ENCODE data around the gene CENPX.

The CENPX gene

DNA sequence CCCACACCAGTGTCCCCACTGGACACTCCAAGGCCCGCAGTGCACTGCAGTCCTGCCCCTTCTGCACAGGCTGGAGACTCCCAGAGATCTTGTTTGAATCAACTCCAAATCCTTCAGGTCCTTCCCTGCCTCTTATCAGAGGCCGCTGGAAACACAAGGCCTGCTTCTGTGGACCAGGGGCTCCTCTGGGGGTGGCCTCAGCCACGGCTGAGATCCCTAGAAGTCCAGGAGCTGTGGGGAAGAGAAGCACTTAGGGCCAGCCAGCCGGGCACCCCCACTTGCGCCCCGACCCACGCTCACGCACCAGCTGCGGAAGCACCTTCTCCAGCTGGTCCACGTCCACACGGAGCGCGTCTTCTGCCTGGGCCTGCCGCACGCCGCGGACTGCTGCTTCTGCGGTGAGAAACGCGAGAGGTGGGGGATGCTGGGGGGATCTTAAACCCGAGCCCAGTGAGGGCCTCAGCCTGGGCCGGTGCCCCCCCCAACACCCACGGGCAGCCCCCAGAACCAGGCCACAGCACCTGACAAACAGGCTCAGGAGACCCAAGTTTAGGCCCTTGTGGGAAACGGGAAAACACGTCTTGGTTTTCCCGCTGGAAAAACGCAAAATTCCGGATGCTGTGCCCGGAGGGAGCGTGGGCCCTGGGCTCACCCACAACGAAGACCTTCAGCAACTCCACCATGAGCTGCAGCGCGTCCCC, 3.5 kb downstream of the CENPX start:
- Histone ChIP-seq H2BK15ac (ENCODE audit: low read length) (no peak overlapping the region), H3K9ac (ENCODE audit: low read depth, low read length, poor library complexity) (peak overlapping the region; percentile 21), H3K14ac (ENCODE audit: low read length) (no peak overlapping the region), H3K4me2 (ENCODE audit: insufficient read depth, low read length, poor library complexity, severe bottlenecking) (no peak overlapping the region), H2AFZ (ENCODE audit: low read length) (no peak overlapping the region), H4K8ac (ENCODE audit: low read depth, low read length) (no peak overlapping the region), H2AK5ac (ENCODE audit: low read depth, low read length) (peak overlapping the region; percentile 53), H2BK5ac (ENCODE audit: low read length) (no peak overlapping the region), H3K4me1 (ENCODE audit: control insufficient read depth in 2 of 2, insufficient read depth in 1 of 2, low read depth in 1 of 2, low read length in 2 of 2) (peaks cover 8 to 16% of the 10 kb centered on the region in 2 donors), H3K27me3 (ENCODE audit: control insufficient read depth in 3 of 3, insufficient read depth in 3 of 3, low read depth in 1 of 3, low read length in 3 of 3) (no peaks in the 10 kb centered on the region), H4K91ac (ENCODE audit: low read depth, low read length, poor library complexity) (no peak overlapping the region), H2BK120ac (ENCODE audit: low read depth, low read length) (peak overlapping the region; percentile 61), H3K9me3 (replicated peaks in 1 of 2; ENCODE audit: control insufficient read depth in 2 of 2, insufficient read depth in 1 of 2, low read depth in 1 of 2, low read length in 2 of 2) (no peaks in the 10 kb centered on the region), H3K36me3 (replicated peaks in 1 of 2; ENCODE audit: control insufficient read depth in 2 of 2, insufficient read depth in 2 of 2, low read length in 2 of 2) (peaks cover 6 to 27% of the 10 kb centered on the region in 2 donors), H3K4me3 (ENCODE audit: low read length in 2 of 2) (no peak overlapping the region), H3K27ac (replicated peaks; ENCODE audit: low read length) (no peak overlapping the region), H3K79me1 (ENCODE audit: low read depth, low read length) (peaks cover 26% of the 10 kb centered on the region), H3K23ac (ENCODE audit: low read depth, low read length, poor library complexity) (peak overlapping the region; percentile 55), H3K4ac (ENCODE audit: low read length) (peak overlapping the region; percentile 10), H2BK12ac (ENCODE audit: low read length) (no peak overlapping the region), H3K18ac (ENCODE audit: low read length) (no peak overlapping the region)
- no CpG with 5 or more reads among the region's 33 CpGs for WGBS, 2 donors (ENCODE audit: extremely low coverage in 2 of 2, insufficient read length in 2 of 2, insufficient replicate concordance in 1 of 2)
- DNase-seq (ENCODE audit: low spot score): no peak

DNA sequence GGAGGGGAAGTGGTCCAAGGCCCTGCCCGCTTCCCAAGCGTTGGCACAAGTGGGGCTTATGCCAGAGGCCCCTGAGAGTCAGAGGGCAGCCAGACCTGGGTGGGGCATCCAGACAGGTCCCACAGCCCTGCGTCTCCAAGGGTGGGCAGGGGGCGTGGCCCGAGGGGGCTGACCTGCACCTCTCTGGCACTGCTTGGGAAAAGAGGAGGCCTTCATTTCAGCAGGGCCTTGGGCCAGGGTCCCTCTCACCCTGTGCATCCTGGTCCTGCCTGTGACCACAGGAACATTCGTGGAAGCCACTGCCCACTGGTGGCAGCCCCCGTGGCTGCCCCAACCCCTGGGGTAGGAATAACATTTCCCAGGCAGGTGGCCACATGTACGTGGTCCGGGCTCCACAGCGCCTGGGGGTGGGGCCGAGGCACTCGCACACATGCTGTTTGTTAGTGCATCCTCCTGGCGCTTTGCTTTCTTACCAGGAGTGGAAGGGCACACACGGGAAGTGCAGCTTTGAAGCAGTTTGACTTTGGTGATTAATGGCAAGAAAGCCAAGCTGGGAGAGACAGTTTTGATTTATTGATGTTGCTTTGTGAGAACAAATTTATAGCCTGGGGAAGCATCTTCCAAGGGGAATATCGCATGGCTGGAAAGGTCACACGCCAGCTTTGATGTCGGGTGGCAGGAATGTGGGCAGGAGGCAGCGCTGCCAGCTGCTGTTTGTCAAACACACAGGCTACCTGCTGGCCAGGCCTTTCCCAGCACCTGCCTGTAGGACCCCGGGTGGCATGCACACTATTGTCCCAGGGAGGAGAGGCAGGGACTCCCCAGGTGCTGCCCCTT, 4.3 kb downstream of the CENPX start:
- Histone ChIP-seq H3K4me1 (ENCODE audit: control insufficient read depth in 2 of 2, insufficient read depth in 1 of 2, low read depth in 1 of 2, low read length in 2 of 2) (peaks cover 4 to 10% of the 10 kb centered on the region in 2 donors), H2AFZ (ENCODE audit: low read length) (no peak overlapping the region)

DNA sequence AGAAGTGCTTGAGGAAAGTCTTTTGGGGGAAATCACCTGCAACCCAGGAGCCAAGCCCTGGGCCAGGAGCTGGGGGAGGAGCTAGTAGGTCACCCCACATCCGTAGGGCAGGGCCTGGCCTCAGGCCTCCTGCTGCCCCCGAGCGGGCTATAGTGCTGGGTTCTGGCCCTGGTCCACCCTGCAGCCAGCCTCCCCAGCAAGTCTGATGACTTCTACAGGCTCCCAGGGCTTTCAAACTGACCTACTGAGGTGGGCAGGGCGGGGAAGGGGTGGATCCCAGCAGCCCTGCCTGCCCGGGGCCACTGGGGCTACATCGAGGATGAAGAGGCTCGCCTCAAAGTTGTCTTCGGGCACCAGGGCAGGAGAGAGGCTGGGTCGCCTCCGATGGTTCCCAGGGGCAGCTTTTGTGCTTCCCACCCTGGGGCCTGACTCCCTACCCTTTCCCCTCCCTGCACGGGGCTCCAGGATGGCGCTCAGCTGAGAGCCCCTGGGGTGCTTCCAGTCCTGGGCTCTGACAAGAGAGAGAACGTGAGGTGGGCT, 5.0 kb downstream of the CENPX start:
- Histone ChIP-seq H3K9ac (ENCODE audit: low read depth, low read length, poor library complexity) (no peak overlapping the region), H3K14ac (ENCODE audit: low read length) (no peak overlapping the region), H2AK5ac (ENCODE audit: low read depth, low read length) (no peak overlapping the region), H3K4me1 (ENCODE audit: control insufficient read depth in 2 of 2, insufficient read depth in 1 of 2, low read depth in 1 of 2, low read length in 2 of 2) (peaks cover 4 to 16% of the 10 kb centered on the region in 2 donors), H3K4me2 (ENCODE audit: insufficient read depth, low read length, poor library complexity, severe bottlenecking) (no peak overlapping the region), H2BK12ac (ENCODE audit: low read length) (no peak overlapping the region), H2BK120ac (ENCODE audit: low read depth, low read length) (no peak overlapping the region), H2BK15ac (ENCODE audit: low read length) (no peak overlapping the region), H3K79me1 (ENCODE audit: low read depth, low read length) (peaks cover 25% of the 10 kb centered on the region), H4K91ac (ENCODE audit: low read depth, low read length, poor library complexity) (no peak overlapping the region), H3K18ac (ENCODE audit: low read length) (no peak overlapping the region), H2BK5ac (ENCODE audit: low read length) (no peak overlapping the region), H3K4me3 (ENCODE audit: low read length in 2 of 2) (no peak overlapping the region), H3K4ac (ENCODE audit: low read length) (no peak overlapping the region), H3K27ac (replicated peaks; ENCODE audit: low read length) (no peak overlapping the region), H3K36me3 (replicated peaks in 1 of 2; ENCODE audit: control insufficient read depth in 2 of 2, insufficient read depth in 2 of 2, low read length in 2 of 2) (peaks cover 6 to 27% of the 10 kb centered on the region in 2 donors), H3K23ac (ENCODE audit: low read depth, low read length, poor library complexity) (no peak overlapping the region), H4K8ac (ENCODE audit: low read depth, low read length) (no peak overlapping the region), H2AFZ (ENCODE audit: low read length) (no peak overlapping the region), H3K27me3 (ENCODE audit: control insufficient read depth in 3 of 3, insufficient read depth in 3 of 3, low read depth in 1 of 3, low read length in 3 of 3) (no peaks in the 10 kb centered on the region), H3K9me3 (replicated peaks in 1 of 2; ENCODE audit: control insufficient read depth in 2 of 2, insufficient read depth in 1 of 2, low read depth in 1 of 2, low read length in 2 of 2) (no peaks in the 10 kb centered on the region)
- no CpG with 5 or more reads among the region's 13 CpGs for WGBS, 2 donors (ENCODE audit: extremely low coverage in 2 of 2, insufficient read length in 2 of 2, insufficient replicate concordance in 1 of 2)
- DNase-seq (ENCODE audit: low spot score): no peak

More for the DNA sequence above, 4.3 kb downstream of the CENPX start:
- peaks cover 6 to 27% of the 10 kb centered on the region in 2 donors for H3K36me3 ChIP-seq (replicated peaks in 1 of 2; ENCODE audit: control insufficient read depth in 2 of 2, insufficient read depth in 2 of 2, low read length in 2 of 2)
- H3K23ac ChIP-seq (ENCODE audit: low read depth, low read length, poor library complexity): no peak overlapping the region
- no peak overlapping the region for H2BK120ac ChIP-seq (ENCODE audit: low read depth, low read length)
- H3K4ac ChIP-seq (ENCODE audit: low read length): no peak overlapping the region
- H3K14ac ChIP-seq (ENCODE audit: low read length): no peak overlapping the region
- WGBS, 2 donors (ENCODE audit: extremely low coverage in 2 of 2, insufficient read length in 2 of 2, insufficient replicate concordance in 1 of 2): no CpG with 5 or more reads among the region's 19 CpGs
- no peak overlapping the region for H3K4me3 ChIP-seq (ENCODE audit: low read length in 2 of 2)
- no peak overlapping the region for H3K4me2 ChIP-seq (ENCODE audit: insufficient read depth, low read length, poor library complexity, severe bottlenecking)
- H2AK5ac ChIP-seq (ENCODE audit: low read depth, low read length): no peak overlapping the region
- no peaks in the 10 kb centered on the region for H3K27me3 ChIP-seq (ENCODE audit: control insufficient read depth in 3 of 3, insufficient read depth in 3 of 3, low read depth in 1 of 3, low read length in 3 of 3)
- DNase-seq (ENCODE audit: low spot score): no peak
- no peak overlapping the region for H4K91ac ChIP-seq (ENCODE audit: low read depth, low read length, poor library complexity)
- no peaks in the 10 kb centered on the region for H3K9me3 ChIP-seq (replicated peaks in 1 of 2; ENCODE audit: control insufficient read depth in 2 of 2, insufficient read depth in 1 of 2, low read depth in 1 of 2, low read length in 2 of 2)
- H2BK5ac ChIP-seq (ENCODE audit: low read length): no peak overlapping the region
- no peak overlapping the region for H3K18ac ChIP-seq (ENCODE audit: low read length)
- H2BK12ac ChIP-seq (ENCODE audit: low read length): no peak overlapping the region
- peaks cover 25% of the 10 kb centered on the region for H3K79me1 ChIP-seq (ENCODE audit: low read depth, low read length)
- H4K8ac ChIP-seq (ENCODE audit: low read depth, low read length): peak overlapping the region; percentile 43
- H3K27ac ChIP-seq (replicated peaks; ENCODE audit: low read length): no peak overlapping the region
- H2BK15ac ChIP-seq (ENCODE audit: low read length): no peak overlapping the region
- H3K9ac ChIP-seq (ENCODE audit: low read depth, low read length, poor library complexity): peak overlapping the region; percentile 21
